Activated naive CD8-positive, alpha-beta T cell treated with anti-CD3 and anti-CD28 coated beads, Interleukin-2, amount 50 U/mL, for 24 hours (primary cell): ENCODE data around the gene RORC.
"Not testable (repeated sequence)": the region's sequence is repeated elsewhere in the genome, so short reads cannot be mapped to it uniquely, and the experiment has no call there.

ENCODE experiments used
- ATAC-seq: fragments of 150-1000 bp; cut with Tn5 transposase; one replicate; pipeline ENCODE4 v1.10.0; 2021
- DNase-seq: peaks from one replicate; pipeline ENCODE4 v3.0.0; 2021
- H3K27ac Mint-ChIP-seq: one replicate; pipeline ENCODE4 v1.8.0; 2021; ENCODE audit warnings: mild to moderate bottlenecking, mixed read lengths
- H3K27me3 Mint-ChIP-seq: one replicate; pipeline ENCODE4 v1.8.0; 2021; ENCODE audit warnings: mixed read lengths
- H3K36me3 Mint-ChIP-seq: one replicate; pipeline ENCODE4 v1.8.0; 2021; ENCODE audit warnings: low read depth, mixed read lengths
- H3K4me1 Mint-ChIP-seq: one replicate; pipeline ENCODE4 v1.8.0; 2021; ENCODE audit warnings: mixed read lengths
- H3K4me3 Mint-ChIP-seq: one replicate; pipeline ENCODE4 v1.8.0; 2021; ENCODE audit warnings: mild to moderate bottlenecking, moderate library complexity, mixed read lengths
- H3K9me3 Mint-ChIP-seq: one replicate; pipeline ENCODE4 v1.8.0; 2021; ENCODE audit warnings: mixed read lengths

RORC gene

DNA sequence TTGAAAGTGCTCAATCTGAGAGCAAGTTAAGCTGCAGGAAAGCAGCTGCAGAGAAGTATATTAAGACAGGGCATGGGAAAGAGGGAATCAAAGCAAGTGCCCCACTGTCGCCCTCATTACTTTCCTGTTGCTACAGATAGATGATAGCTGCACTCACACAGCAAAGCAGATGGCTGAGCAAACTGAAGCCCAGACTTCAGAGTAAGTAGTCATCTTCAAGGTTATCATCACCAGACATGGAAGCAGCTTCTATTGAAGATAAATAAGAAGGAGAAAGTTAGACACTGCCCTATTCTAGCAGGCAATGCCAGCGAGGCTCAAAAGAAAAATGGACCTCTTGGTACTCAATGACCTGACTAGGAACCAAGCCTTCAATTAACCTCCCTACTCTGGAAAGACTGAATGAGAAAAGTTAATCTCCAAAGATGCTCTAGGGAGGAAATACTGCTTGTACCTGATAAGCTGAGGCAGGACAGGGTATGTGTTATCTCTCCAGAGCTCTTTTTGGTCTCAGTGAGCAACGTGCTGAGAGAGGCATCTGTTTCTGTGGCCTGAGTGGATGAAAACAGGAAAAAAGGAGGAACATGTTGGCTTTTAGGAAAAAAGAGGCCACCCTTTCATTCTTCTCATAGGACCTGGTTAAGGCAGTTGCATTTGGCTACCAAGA is 57.2 kb downstream of the RORC start:
- no peak overlapping the region for H3K27ac Mint-ChIP-seq
- DNase-seq: no peak
- no peaks in the 10 kb centered on the region for H3K27me3 Mint-ChIP-seq
- H3K36me3 Mint-ChIP-seq: no peaks in the 10 kb centered on the region
- ATAC-seq: no peak
- no peaks in the 10 kb centered on the region for H3K4me1 Mint-ChIP-seq
- no peak overlapping the region for H3K4me3 Mint-ChIP-seq
- no peaks in the 10 kb centered on the region for H3K9me3 Mint-ChIP-seq

DNA sequence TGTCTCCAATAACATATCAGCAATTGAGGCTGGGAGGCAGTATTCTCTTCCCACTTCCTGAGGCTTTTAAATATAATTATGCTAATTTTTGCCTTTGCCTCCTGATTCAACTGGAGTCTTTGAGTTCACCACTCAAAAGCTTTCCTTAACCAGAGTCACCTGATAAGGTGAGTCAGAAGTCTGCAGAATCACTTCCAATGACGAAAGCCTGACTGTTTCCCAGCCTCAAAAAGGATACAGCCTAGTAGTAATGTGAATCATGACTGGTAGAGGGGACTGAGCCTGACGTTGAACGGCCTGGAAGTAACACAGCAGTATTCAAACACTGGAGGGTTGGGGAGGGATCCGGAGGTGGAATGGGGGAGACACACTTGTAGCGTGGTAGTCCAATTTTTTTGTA is 57.9 kb downstream of the RORC start:
- DNase-seq (no peak), ATAC-seq (no peak)
- H3K27me3 Mint-ChIP-seq: no peaks in the 10 kb centered on the region
- H3K4me1 Mint-ChIP-seq: no peaks in the 10 kb centered on the region
- no peaks in the 10 kb centered on the region for H3K9me3 Mint-ChIP-seq
- no peak overlapping the region for H3K27ac Mint-ChIP-seq
- H3K4me3 Mint-ChIP-seq: no peak overlapping the region
- H3K36me3 Mint-ChIP-seq: no peaks in the 10 kb centered on the region

DNA sequence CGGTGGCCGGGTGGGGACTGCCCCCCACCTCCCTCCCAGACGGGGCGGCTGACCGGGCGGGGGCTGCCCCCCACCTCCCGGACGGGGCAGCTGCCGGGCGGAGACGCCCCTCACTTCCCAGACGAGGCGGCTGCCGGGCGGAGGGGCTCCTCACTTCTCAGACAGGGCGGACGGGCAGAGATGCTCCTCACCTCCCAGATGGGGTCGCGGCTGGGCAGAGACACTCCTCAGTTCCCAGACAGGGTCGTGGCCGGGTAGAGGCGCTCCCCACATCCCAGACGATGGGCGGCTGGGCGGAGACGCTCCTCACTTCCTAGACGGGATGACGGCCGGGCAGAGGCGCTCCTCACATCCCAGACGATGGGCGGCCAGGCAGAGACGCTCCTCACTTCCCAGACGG is 62.3 kb downstream of the RORC start:
- not testable (repeated sequence) for ATAC-seq

DNA sequence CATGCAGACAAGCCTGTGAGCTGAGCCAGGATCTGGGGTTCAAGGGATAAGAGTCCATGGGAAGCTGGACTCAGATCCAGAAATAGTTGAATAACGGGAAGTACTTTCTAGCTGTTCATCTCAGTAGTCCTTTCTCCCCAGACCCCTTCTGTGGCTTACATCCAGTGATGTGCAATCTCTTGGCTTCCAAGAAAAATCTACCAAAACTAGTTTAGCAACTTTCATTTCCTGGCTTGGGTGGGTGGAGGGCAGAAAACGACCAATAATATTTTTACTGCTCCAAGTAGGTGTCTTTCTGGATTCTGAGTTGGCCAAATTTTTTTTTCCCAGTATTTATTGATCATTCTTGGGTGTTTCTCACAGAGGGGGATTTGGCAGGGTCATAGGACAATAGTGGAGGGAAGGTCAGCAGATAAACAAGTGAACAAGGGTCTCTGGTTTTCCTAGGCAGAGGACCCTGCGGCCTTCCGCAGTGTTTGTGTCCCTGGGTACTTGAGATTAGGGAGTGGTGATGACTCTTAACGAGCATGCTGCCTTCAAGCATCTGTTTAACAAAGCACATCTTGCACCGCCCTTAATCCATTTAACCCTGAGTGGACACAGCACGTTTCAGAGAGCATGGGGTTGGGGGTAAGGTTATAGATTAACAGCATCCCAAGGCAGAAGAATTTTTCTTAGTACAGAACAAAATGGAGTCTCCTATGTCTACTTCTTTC is 63.1 kb downstream of the RORC start:
- H3K9me3 Mint-ChIP-seq, H3K4me1 Mint-ChIP-seq, H3K4me3 Mint-ChIP-seq: not testable (repeated sequence)

More for the DNA sequence above, 62.3 kb downstream of the RORC start:
- H3K27me3 Mint-ChIP-seq, H3K27ac Mint-ChIP-seq, H3K9me3 Mint-ChIP-seq, H3K4me1 Mint-ChIP-seq, H3K36me3 Mint-ChIP-seq, DNase-seq, H3K4me3 Mint-ChIP-seq: not testable (repeated sequence)

DNA sequence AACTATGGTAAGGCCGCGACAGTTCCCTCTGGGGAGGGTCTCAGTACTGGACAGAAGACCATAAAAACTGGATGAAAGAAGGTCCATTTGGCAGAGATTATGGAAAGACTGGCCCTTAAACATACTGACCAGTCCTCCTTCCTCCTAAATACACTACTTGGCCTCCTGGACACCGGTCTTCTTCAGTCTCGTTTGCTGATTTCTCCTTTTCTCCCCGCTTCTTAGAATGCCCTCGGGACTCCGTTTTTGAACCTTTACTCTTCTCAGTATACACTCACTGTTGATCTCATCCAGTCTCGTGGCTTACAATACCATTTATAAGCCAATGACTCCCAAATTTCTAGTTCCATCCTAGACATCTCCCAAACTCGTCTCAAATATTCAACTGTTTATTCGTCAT is 67.6 kb downstream of the RORC start:
- no peak for DNase-seq
- peak overlapping the region; percentile 97 for H3K27ac Mint-ChIP-seq
- no peak for ATAC-seq
- H3K27me3 Mint-ChIP-seq: no peaks in the 10 kb centered on the region
- peaks cover 17% of the 10 kb centered on the region for H3K36me3 Mint-ChIP-seq
- H3K9me3 Mint-ChIP-seq: no peaks in the 10 kb centered on the region
- H3K4me3 Mint-ChIP-seq: peak overlapping the region; percentile 93
- H3K4me1 Mint-ChIP-seq: peaks cover 22% of the 10 kb centered on the region

More for the DNA sequence above, 63.1 kb downstream of the RORC start:
- ATAC-seq, H3K27ac Mint-ChIP-seq, DNase-seq, H3K27me3 Mint-ChIP-seq, H3K36me3 Mint-ChIP-seq: not testable (repeated sequence)

DNA sequence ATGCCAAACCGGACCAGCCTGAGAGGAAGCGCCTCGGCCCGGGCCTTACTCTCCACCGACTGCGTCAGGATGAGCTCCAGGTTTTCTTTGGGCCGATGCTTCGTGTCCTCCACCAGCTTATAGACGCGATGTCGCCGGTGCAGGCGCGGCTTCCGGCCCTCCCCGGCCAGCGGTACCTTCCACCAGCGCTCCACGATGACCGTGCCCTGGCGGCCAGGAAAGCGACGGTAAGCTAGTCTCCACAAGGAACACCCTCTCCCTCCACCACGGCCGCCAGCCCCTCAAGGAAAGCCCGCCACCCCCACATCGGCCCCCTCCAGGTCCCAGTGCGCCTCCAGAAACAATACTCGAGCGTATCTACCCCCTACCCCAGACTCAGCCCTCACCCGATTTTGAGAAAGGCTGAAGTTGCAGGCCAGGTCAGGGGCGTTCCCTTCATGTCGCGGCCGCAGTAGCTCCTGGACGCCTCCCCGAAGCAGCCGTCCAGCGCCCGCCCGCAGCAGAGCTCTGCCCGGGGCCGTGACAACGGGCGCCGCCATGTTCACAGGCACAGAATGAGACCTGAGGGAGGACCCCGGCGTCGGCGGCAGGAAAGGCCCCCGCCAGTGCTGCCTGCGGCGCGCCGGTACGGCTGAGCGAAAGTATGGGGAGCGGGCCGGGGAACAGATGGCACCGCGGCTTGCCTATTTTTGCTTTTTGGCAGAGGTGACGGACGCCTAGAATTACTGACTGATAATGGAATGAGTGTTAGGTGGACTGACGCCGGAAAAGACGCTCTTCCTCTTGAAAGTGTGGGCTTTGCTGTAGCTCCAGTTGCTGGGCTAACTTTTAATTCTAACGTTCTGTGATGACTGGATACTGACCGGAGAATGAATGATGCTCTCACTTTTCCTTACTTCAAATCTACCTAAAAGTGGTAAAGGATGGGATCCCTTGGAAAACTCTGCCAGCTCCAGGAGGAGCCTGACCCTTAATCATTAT is 68.4 kb downstream of the RORC start, which contains the start of gene MRPL9:
MRPL9 (minus strand) TSS at position 556 of the 981 bp plus-strand sequence; CDS start at position 539, 17 bp downstream.
- no peaks in the 10 kb centered on the region for H3K27me3 Mint-ChIP-seq
- H3K27ac Mint-ChIP-seq: peak within 1 kb of the TSS; percentile 97
- peaks cover 22% of the 10 kb centered on the region for H3K4me1 Mint-ChIP-seq
- peak within 1 kb of the TSS; percentile 93 for H3K4me3 Mint-ChIP-seq
- H3K36me3 Mint-ChIP-seq: peaks cover 20% of the 10 kb centered on the region
- ATAC-seq (peak; percentile 100), DNase-seq (peak; percentile 90)
- H3K9me3 Mint-ChIP-seq: no peaks in the 10 kb centered on the region

DNA sequence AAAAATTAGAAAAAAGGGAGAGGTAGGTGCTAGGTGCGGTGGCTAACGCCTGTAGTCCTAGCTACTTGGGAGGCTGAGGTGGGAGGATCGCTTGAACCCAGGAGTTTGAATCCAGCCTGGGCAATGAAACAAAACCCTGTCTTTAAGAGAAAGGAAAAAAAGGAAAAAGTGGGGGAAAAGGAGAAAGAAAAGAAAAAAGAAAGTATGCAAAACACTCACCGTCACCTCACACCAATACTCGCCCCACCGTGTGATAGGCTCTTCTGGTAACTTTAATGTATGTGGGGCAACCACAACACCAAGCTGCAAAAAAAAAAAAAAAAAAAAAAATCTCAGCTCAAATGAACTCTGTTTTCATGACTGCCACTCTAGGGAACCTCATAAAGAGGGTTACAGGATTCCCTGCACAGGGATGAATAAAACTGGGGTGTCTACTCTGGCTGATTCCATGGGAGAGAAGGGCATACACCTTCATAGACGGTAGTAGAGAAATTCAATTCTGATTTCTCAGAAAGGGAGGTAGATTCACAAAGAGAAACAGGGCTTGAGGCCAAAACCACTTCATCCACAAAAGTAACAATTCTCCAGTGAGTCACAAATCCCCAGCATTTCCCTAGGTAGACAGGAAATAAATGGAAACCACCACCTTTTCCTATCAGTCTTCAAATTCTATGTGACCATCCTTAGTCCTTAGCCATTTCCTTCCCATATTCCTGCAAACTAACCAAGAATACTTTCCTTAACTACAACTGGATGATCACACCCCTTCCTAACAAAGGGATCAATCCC is 70.8 kb downstream of the RORC start:
- no peak overlapping the region for H3K4me3 Mint-ChIP-seq
- ATAC-seq (no peak), DNase-seq (no peak)
- no peaks in the 10 kb centered on the region for H3K9me3 Mint-ChIP-seq
- peak overlapping the region; percentile 52 for H3K27ac Mint-ChIP-seq
- no peaks in the 10 kb centered on the region for H3K27me3 Mint-ChIP-seq
- H3K36me3 Mint-ChIP-seq: peaks cover 25% of the 10 kb centered on the region
- peaks cover 29% of the 10 kb centered on the region for H3K4me1 Mint-ChIP-seq

DNA sequence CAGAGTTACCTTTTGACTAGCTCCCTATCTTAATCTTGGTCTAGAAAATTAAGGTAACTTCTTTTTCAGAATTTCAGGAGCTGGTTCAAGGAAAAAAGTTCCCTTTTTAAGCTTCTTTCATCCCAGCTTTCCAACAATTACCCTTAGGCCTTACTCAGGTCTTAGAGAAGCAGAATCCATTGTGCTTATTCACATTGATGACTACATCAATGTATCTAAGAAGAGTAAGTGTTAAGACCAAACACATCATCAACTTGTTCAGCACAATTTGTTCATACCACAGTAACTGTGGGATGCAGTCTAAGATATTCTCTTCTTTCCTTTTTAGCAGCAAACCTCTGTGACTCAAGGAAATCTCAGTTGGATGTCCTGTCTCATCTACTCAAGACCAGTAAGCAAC is 72.4 kb downstream of the RORC start:
- no peaks in the 10 kb centered on the region for H3K27me3 Mint-ChIP-seq
- H3K9me3 Mint-ChIP-seq: no peaks in the 10 kb centered on the region
- H3K36me3 Mint-ChIP-seq: peaks cover 25% of the 10 kb centered on the region
- DNase-seq (no peak), ATAC-seq (no peak)
- H3K4me3 Mint-ChIP-seq: no peak overlapping the region
- H3K27ac Mint-ChIP-seq: no peak overlapping the region
- H3K4me1 Mint-ChIP-seq: peaks cover 26% of the 10 kb centered on the region

DNA sequence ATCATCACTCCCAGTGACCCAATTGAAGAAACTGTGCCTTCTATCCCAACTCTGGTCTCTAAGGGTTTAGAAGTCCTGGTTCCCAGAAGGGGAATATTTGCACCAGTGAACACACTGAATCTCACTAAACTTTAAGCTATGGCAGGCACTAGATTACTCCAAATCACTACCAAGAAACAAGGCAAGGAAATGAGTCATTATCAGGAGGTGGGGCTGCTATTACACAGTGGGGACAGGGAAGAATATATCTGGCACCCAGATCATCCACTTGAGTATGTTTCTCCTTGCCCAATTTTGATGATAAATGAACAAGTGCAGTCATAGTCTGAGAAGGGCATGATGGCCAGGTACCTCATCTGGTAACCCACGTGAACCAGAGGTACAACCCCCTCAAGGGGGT is 75.3 kb downstream of the RORC start:
- Mint-ChIP-seq H3K4me1 (peaks cover 12% of the 10 kb centered on the region), H3K4me3 (no peak overlapping the region), H3K27me3 (peaks cover 3% of the 10 kb centered on the region), H3K27ac (peak overlapping the region; percentile 8), H3K36me3 (peaks cover 25% of the 10 kb centered on the region), H3K9me3 (no peaks in the 10 kb centered on the region)
- no peak for DNase-seq
- ATAC-seq: peak; percentile 72
